ENCODE data around the gene PITPNM3. TPM values are rescaled to one million over a fixed set of nuclear protein-coding genes. Genes with fewer than 3 reads are reported as not detected.
A peak's percentile ranks its signal among the peaks of the same experiment; 100 is the strongest.

The PITPNM3 gene
- total RNA-seq, 4 donors from 2014 or later: 0.13 to 0.87 (median 0.41) TPM

DNA sequence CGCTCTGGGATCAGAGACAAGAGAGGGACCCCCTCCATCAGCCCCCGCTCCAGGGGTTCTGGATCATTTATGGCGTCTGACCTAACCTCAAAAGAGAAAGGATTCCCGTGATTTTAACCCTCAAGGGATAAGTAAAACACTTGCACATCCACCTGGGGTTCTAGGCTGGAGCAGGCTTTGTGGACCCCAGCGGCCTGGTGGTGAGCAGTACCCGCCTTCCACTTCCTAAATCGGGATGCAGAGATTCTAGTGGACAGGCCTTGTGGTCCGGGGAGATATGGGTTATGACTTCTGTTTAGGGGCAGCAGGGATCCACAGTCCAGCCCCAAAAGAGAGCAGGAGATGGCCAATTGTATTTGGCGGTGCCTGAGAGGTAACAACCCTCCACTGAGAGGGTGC is 684 bp upstream of the PITPNM3 start:
- no peaks in the 10 kb centered on the region for H3K36me3 ChIP-seq
- in situ Hi-C loops (cut with MboI; ENCODE audit: low sequenced_read_pairs in 4 of 4) (no loop called here), intact Hi-C loops (cut with DNase I; ENCODE audit: low total_unique reads) (loop anchor here (10.0 kb wide), 1 partner anchor 82 kb away; no protein-coding TSS in a partner anchor)
- H3K9me3 ChIP-seq: no peaks in the 10 kb centered on the region
- H3K27ac ChIP-seq: no peak overlapping the region
- peaks cover 29 to 43% (median 31%) of the 10 kb centered on the region in 3 donors for H3K27me3 ChIP-seq
- no peak overlapping the region for H3K4me3 ChIP-seq
- peaks cover 6 to 7% of the 10 kb centered on the region in 2 donors for H3K4me1 ChIP-seq
- TF ChIP-seq CTCF (IDR thresholded peaks at IDR 0.05 in 4 of 5, conservative IDR thresholded peaks at IDR 0.05 in 1 of 5): no peak
- TF ChIP-seq POLR2A (IDR thresholded peaks at IDR 0.05): no peak
- DNase-seq (no peak), ATAC-seq (no peak)

- Histone ChIP-seq H3K4me3 (peak overlapping the region; percentile 36 to 52 (median 46)), H3K27me3 (peaks cover 29 to 41% (median 31%) of the 10 kb centered on the region in 3 donors), H3K36me3 (no peaks in the 10 kb centered on the region), H3K9me3 (no peaks in the 10 kb centered on the region), H3K27ac (no peak overlapping the region), H3K4me1 (peaks cover 6 to 7% of the 10 kb centered on the region in 2 donors)
- intact Hi-C loops (cut with DNase I; ENCODE audit: low total_unique reads) (loop anchor here (10.0 kb wide), 1 partner anchor 81 kb away; no protein-coding TSS in a partner anchor), in situ Hi-C loops (cut with MboI; ENCODE audit: low sequenced_read_pairs in 4 of 4) (no loop called here)
- TF ChIP-seq CTCF (IDR thresholded peaks at IDR 0.05 in 4 of 5, conservative IDR thresholded peaks at IDR 0.05 in 1 of 5): no peak
- no peak for TF ChIP-seq POLR2A (IDR thresholded peaks at IDR 0.05)
- ATAC-seq: peak in 1 of 2 donors; percentile 45
- no peak for DNase-seq
Measured at GRCh38 chr17:6555331-6556120, 829 bp downstream of the PITPNM3 start.

DNA sequence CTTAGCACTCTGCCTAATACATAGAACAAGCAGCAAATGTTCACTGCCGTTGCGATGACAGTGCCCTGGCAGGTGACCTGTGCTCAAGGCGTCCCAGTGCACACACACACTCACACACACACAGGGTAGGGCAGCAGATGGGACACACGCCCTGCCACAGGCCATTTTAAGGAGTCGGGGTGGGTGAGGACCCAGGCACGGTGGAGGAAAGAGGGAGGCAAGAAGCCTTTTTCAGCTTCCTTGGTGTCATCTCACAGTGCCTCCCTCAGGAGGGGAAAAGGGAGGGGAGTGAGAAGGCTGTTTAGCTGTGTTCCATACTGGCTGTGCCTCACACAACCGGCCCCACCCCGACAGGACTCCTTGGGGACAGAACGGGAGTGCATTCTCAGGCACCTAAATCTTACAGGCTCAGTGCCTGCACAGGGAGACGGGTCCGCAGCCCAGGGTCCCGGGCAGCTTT is 1.5 kb downstream of the PITPNM3 start:
- DNase-seq (no peak), ATAC-seq (no peak)
- Histone ChIP-seq H3K27me3 (peaks cover 29 to 41% (median 31%) of the 10 kb centered on the region in 3 donors), H3K9me3 (no peaks in the 10 kb centered on the region), H3K36me3 (no peaks in the 10 kb centered on the region), H3K4me1 (peaks cover 6 to 7% of the 10 kb centered on the region in 2 donors), H3K27ac (no peak overlapping the region), H3K4me3 (peak overlapping the region in 3 of 4 donors; percentile 36 to 51 (median 41))
- intact Hi-C loops (cut with DNase I; ENCODE audit: low total_unique reads) (loop anchor here (10.0 kb wide), 1 partner anchor 80 kb away; no protein-coding TSS in a partner anchor), in situ Hi-C loops (cut with MboI; ENCODE audit: low sequenced_read_pairs in 4 of 4) (no loop called here)
- TF ChIP-seq POLR2A (IDR thresholded peaks at IDR 0.05) (no peak), CTCF (IDR thresholded peaks at IDR 0.05 in 4 of 5, conservative IDR thresholded peaks at IDR 0.05 in 1 of 5) (no peak)

- no peaks in the 10 kb centered on the region for H3K36me3 ChIP-seq
- ATAC-seq (no peak), DNase-seq (no peak)
- no peak overlapping the region for H3K27ac ChIP-seq
- peaks cover 6 to 7% of the 10 kb centered on the region in 2 donors for H3K4me1 ChIP-seq
- no peaks in the 10 kb centered on the region for H3K9me3 ChIP-seq
- TF ChIP-seq POLR2A (IDR thresholded peaks at IDR 0.05) (no peak), CTCF (IDR thresholded peaks at IDR 0.05 in 4 of 5, conservative IDR thresholded peaks at IDR 0.05 in 1 of 5) (no peak)
- in situ Hi-C loops (cut with MboI; ENCODE audit: low sequenced_read_pairs in 4 of 4) (no loop called here), intact Hi-C loops (cut with DNase I; ENCODE audit: low total_unique reads) (loop anchor here (10.0 kb wide), 1 partner anchor 80 kb away; no protein-coding TSS in a partner anchor)
- H3K27me3 ChIP-seq: peaks cover 29 to 41% (median 31%) of the 10 kb centered on the region in 3 donors
- H3K4me3 ChIP-seq: no peak overlapping the region
Measured at GRCh38 chr17:6554342-6554741, 2.0 kb downstream of the PITPNM3 start.
